CD14-positive monocyte (primary cell): Measurements from ENCODE around the gene RPS6KA5. TPM values are rescaled to one million over a fixed set of nuclear protein-coding genes. Genes with fewer than 3 reads are reported as not detected.
A peak's percentile ranks its signal among the peaks of the same experiment; 100 is the strongest.

Experiments
- DNase-seq, 3 donors: peaks; one replicate each; pipeline ENCODE4 v3.0.0-alpha.2; 2011 to 2022
- H2AFZ ChIP-seq: 2 replicates; pipeline ENCODE4 v1.6.0; 2012; ENCODE audit warnings: mild to moderate bottlenecking, low read depth, low read length, inconsistent platforms; ENCODE audit not compliant: insufficient read depth, poor library complexity, severe bottlenecking
- H3K27ac ChIP-seq, 2 donors: 1 replicate in 1 of 2; 2 replicates in 1 of 2; pipeline ENCODE4 v1.5.1; 2012 to 2013; ENCODE audit warnings: low read length in 2 of 2, control low read depth in 1 of 2, inconsistent platforms in 1 of 2, low read depth in 1 of 2, mild to moderate bottlenecking in 1 of 2
- H3K27me3 ChIP-seq, 2 donors: one replicate each; pipeline versions ENCODE4 v1.6.0 to v1.6.1; 2011 to 2013; ENCODE audit warnings: low read length in 2 of 2; ENCODE audit not compliant: control insufficient read depth in 2 of 2, insufficient read depth in 2 of 2
- H3K36me3 ChIP-seq, 2 donors: replicated peaks in 1 of 2; 1 replicate in 1 of 2; 2 replicates in 1 of 2; pipeline versions ENCODE4 v1.5.1 to v1.6.1; 2012 to 2013; ENCODE audit warnings: low read length in 2 of 2, control low read depth in 1 of 2, inconsistent platforms in 1 of 2, mild to moderate bottlenecking in 1 of 2; ENCODE audit not compliant: insufficient read depth in 2 of 2, control insufficient read depth in 1 of 2
- H3K4me1 ChIP-seq, 2 donors: 1 replicate in 1 of 2; 2 replicates in 1 of 2; pipeline versions ENCODE4 v1.5.1 to v1.6.1; 2012 to 2013; ENCODE audit warnings: low read length in 2 of 2, control low read depth in 1 of 2, inconsistent platforms in 1 of 2, mild to moderate bottlenecking in 1 of 2, moderate library complexity in 1 of 2; ENCODE audit not compliant: insufficient read depth in 2 of 2, control insufficient read depth in 1 of 2
- H3K4me2 ChIP-seq: replicated peaks from 2 replicates; pipeline ENCODE3; 2012; ENCODE audit warnings: low read length, moderate library complexity, mild to moderate bottlenecking; ENCODE audit not compliant: poor library complexity, severe bottlenecking; ENCODE audit errors: extremely low read depth
- H3K4me3 ChIP-seq, 3 experiments: fragments of 200-600 bp in 1 of 3; sonication (generic) in 1 of 3; replicated peaks in 1 of 3; 1 replicate in 2 of 3; 2 replicates in 1 of 3; pipeline ENCODE4 v1.5.1; 2011 to 2013; ENCODE audit warnings: low read length in 3 of 3, mild to moderate bottlenecking in 3 of 3, control low read depth in 2 of 3, low read depth in 2 of 3, inconsistent platforms in 1 of 3, moderate library complexity in 1 of 3
- H3K79me2 ChIP-seq: 2 replicates; pipeline ENCODE4 v1.6.0; 2012; ENCODE audit warnings: mild to moderate bottlenecking, control low read depth, inconsistent platforms, low read length, moderate library complexity; ENCODE audit not compliant: insufficient read depth
- H3K9ac ChIP-seq: 2 replicates; pipeline ENCODE4 v1.6.0; 2017; ENCODE audit warnings: low read length, mild to moderate bottlenecking; ENCODE audit not compliant: insufficient read depth, poor library complexity, severe bottlenecking
- H3K9me3 ChIP-seq, 2 donors: replicated peaks in 1 of 2; 1 replicate in 1 of 2; 2 replicates in 1 of 2; pipeline versions ENCODE4 v1.5.1 to v1.6.1; 2012 to 2013; ENCODE audit warnings: low read length in 2 of 2, control low read depth in 1 of 2; ENCODE audit not compliant: control insufficient read depth in 1 of 2, insufficient read depth in 1 of 2
- H4K20me1 ChIP-seq: 2 replicates; pipeline ENCODE4 v1.6.0; 2012; ENCODE audit warnings: mild to moderate bottlenecking, low read length, control low read depth, moderate library complexity; ENCODE audit not compliant: insufficient read depth
- H3K27ac Mint-ChIP-seq, 7 donors: one replicate each; pipeline ENCODE4 v1.8.0; 2020; ENCODE audit warnings: mild to moderate bottlenecking in 7 of 7, mixed read lengths in 7 of 7, moderate library complexity in 6 of 7, inconsistent platforms in 2 of 7
- H3K27me3 Mint-ChIP-seq, 3 donors: one replicate each; pipeline ENCODE4 v1.8.0; 2021 to 2022; ENCODE audit warnings: low read depth in 3 of 3, mild to moderate bottlenecking in 3 of 3, mixed read lengths in 3 of 3, moderate library complexity in 3 of 3, inconsistent platforms in 1 of 3
- H3K36me3 Mint-ChIP-seq, 2 donors: one replicate each; pipeline ENCODE4 v1.8.0; 2020; ENCODE audit warnings: mixed read lengths in 2 of 2, inconsistent platforms in 1 of 2, mild to moderate bottlenecking in 1 of 2
- H3K4me1 Mint-ChIP-seq: one replicate; pipeline ENCODE4 v1.8.0; 2020; ENCODE audit warnings: mild to moderate bottlenecking, mixed read lengths
- H3K4me3 Mint-ChIP-seq, 2 donors: one replicate each; pipeline ENCODE4 v1.8.0; 2020; ENCODE audit warnings: mild to moderate bottlenecking in 2 of 2, mixed read lengths in 2 of 2, moderate library complexity in 1 of 2
- H3K9me3 Mint-ChIP-seq, 7 donors: one replicate each; pipeline ENCODE4 v1.8.0; 2020 to 2022; ENCODE audit warnings: mixed read lengths in 7 of 7, mild to moderate bottlenecking in 6 of 7, moderate library complexity in 6 of 7, inconsistent platforms in 2 of 7
- WGBS: methylation state at CpG from one replicate; pipeline ENCODE4 v1.1.5; 2013; ENCODE audit warnings: missing lambda C conversion rate; ENCODE audit not compliant: insufficient coverage; 5-methylcytosine and 5-hydroxymethylcytosine counted together
- intact Hi-C, 2 donors: fragments of 100-400 bp; cut with micrococcal nuclease; formaldehyde crosslinking; loops; one replicate each; pipeline versions ENCODE4 v1.15.0 to v1.15.1; 2023
- polyA plus RNA-seq, 3 donors: library from polyadenylated mRNA; depleted of rRNA in 1 of 3; unstranded in 2 of 3; stranded (reverse) in 1 of 3; fragments of 300-500 nt in 2 of 3; fragments of >200 nt in 1 of 3; fragmentation: Illumina TruSeq in 2 of 3; gene quantifications; 1 replicate in 2 of 3; 2 replicates in 1 of 3; pipeline ENCODE4 v1.2.3, GENCODE V29; 2012 to 2021
- TF ChIP-seq, protein P1 (sequence below): fragments of 200-600 bp; IDR thresholded peaks from one replicate; pipeline ENCODE4 v1.8.0; 2022; ENCODE audit warnings: antibody characterized with exemption, mild to moderate bottlenecking

RPS6KA5 gene
- polyA plus RNA-seq, 3 donors, result 4.4 to 10.1 (median 7.9) TPM

DNA sequence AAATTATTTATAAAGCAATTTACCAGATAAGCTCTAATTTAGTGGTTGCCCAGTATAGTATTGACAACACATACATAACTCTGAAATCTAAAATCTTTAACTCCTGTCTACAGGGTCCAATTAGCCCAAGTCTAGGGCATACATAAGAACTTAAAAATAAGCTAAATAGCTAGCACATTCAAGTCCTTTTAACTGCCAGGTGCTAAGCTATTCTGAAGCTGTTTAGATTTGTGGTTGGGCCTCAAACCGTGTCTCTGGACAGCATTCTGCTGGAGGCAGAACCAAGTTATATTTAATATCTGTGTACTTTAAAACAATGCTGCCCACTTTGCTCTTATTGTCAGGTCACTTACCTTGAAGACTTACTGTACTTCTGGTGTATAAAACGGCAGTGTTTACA lies 19.0 kb downstream of the RPS6KA5 start:
- intact Hi-C loops, result no loop called here
- no peak overlapping the region for H3K27ac ChIP-seq
- H3K9ac ChIP-seq, result no peak overlapping the region
- no peaks in the 10 kb centered on the region for H3K36me3 Mint-ChIP-seq
- H2AFZ ChIP-seq, result no peak overlapping the region
- peaks cover 6 to 11% of the 10 kb centered on the region in 2 donors for H3K4me1 ChIP-seq
- no peak overlapping the region for H3K4me3 Mint-ChIP-seq
- H3K27me3 ChIP-seq, result no peaks in the 10 kb centered on the region
- H3K4me1 Mint-ChIP-seq, result peaks cover 19% of the 10 kb centered on the region
- H3K9me3 Mint-ChIP-seq, result no peaks in the 10 kb centered on the region
- no peak overlapping the region for H3K4me2 ChIP-seq
- no peak for DNase-seq
- H3K4me3 ChIP-seq, result no peak overlapping the region
- no peak overlapping the region for H3K27ac Mint-ChIP-seq
- H3K27me3 Mint-ChIP-seq, result peaks cover 0 to 1% (median 0%) of the 10 kb centered on the region in 3 donors
- peaks cover 29% of the 10 kb centered on the region for H4K20me1 ChIP-seq
- TF ChIP-seq, protein P1, sequence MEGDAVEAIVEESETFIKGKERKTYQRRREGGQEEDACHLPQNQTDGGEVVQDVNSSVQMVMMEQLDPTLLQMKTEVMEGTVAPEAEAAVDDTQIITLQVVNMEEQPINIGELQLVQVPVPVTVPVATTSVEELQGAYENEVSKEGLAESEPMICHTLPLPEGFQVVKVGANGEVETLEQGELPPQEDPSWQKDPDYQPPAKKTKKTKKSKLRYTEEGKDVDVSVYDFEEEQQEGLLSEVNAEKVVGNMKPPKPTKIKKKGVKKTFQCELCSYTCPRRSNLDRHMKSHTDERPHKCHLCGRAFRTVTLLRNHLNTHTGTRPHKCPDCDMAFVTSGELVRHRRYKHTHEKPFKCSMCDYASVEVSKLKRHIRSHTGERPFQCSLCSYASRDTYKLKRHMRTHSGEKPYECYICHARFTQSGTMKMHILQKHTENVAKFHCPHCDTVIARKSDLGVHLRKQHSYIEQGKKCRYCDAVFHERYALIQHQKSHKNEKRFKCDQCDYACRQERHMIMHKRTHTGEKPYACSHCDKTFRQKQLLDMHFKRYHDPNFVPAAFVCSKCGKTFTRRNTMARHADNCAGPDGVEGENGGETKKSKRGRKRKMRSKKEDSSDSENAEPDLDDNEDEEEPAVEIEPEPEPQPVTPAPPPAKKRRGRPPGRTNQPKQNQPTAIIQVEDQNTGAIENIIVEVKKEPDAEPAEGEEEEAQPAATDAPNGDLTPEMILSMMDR, result no peak
- no peaks in the 10 kb centered on the region for H3K9me3 ChIP-seq
- H3K79me2 ChIP-seq, result peaks cover 16% of the 10 kb centered on the region
- no peaks in the 10 kb centered on the region for H3K36me3 ChIP-seq
- no CpG with 5 or more reads among the region's 2 CpGs for WGBS

DNA sequence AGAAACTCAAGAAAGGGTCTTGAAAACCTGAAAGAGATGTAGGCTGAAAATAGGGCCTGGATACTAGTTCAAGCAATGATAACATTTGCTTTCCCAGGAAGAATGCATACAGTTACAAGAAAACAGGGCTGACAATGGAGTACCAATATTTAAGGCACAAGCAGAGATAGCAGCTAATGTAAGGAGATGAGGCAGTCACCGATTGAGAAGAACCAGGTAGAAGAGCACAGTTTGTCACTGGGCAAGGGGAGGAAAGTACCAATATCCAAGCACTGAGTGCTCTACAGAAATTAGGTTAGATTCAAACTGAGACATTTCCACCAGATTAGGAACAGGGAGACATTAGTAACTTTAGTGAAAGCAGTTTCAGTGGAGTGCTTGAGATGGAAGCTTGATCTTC lies 19.9 kb downstream of the RPS6KA5 start:
- WGBS, result no CpG with 5 or more reads among the region's 1 CpG
- Mint-ChIP-seq H3K4me3 (no peak overlapping the region), H3K9me3 (no peaks in the 10 kb centered on the region), H3K36me3 (no peaks in the 10 kb centered on the region), H3K4me1 (peaks cover 16% of the 10 kb centered on the region), H3K27ac (peak overlapping the region in 2 of 7 donors; percentile 5 to 47), H3K27me3 (peaks cover 0 to 1% (median 0%) of the 10 kb centered on the region in 3 donors)
- Histone ChIP-seq H2AFZ (no peak overlapping the region), H3K27me3 (no peaks in the 10 kb centered on the region), H3K79me2 (peaks cover 13% of the 10 kb centered on the region), H3K9ac (no peak overlapping the region), H3K4me1 (peaks cover 6 to 11% of the 10 kb centered on the region in 2 donors), H3K4me2 (no peak overlapping the region), H4K20me1 (peaks cover 29% of the 10 kb centered on the region), H3K4me3 (no peak overlapping the region), H3K27ac (no peak overlapping the region), H3K36me3 (no peaks in the 10 kb centered on the region), H3K9me3 (no peaks in the 10 kb centered on the region)
- DNase-seq, result no peak
- TF ChIP-seq, protein P1, result no peak
- intact Hi-C loops, result no loop called here
